GM23338 (cell line): Measurements from ENCODE around the gene GNAT2. TPM values are rescaled to one million over a fixed set of nuclear protein-coding genes. Genes with fewer than 3 reads are reported as not detected.
A peak's percentile ranks its signal among the peaks of the same experiment; 100 is the strongest.

Source experiments
- ATAC-seq: fragments of 200-7000 bp; cut with Tn5 transposase; 3 replicates; pipeline ENCODE4 v1.9.1; 2020
- DNase-seq: peaks from one replicate; pipeline ENCODE4 v3.0.0-alpha.2; 2015; ENCODE audit warnings: low spot score
- H2AFZ ChIP-seq: fragments of 200-600 bp; sonication (generic); 2 replicates; pipeline ENCODE4 v1.8.0; 2016; ENCODE audit warnings: antibody characterized with exemption, mild to moderate bottlenecking, moderate library complexity
- H3F3A ChIP-seq: fragments of 200-600 bp; sonication (generic); replicated peaks from 2 replicates; pipeline ENCODE4 v1.8.0; 2017; ENCODE audit warnings: antibody characterized with exemption, mixed run types, low read depth
- H3K27ac ChIP-seq: fragments of 200-600 bp; sonication (generic); 2 replicates; pipeline ENCODE4 v1.6.1; 2016; ENCODE audit warnings: low read depth
- H3K27me3 ChIP-seq: fragments of 200-600 bp; sonication (generic); 2 replicates; pipeline ENCODE4 v1.8.0; 2016; ENCODE audit warnings: mild to moderate bottlenecking, mixed run types, moderate library complexity; ENCODE audit not compliant: insufficient read depth
- H3K36me3 ChIP-seq: fragments of 200-600 bp; sonication (generic); 2 replicates; pipeline ENCODE4 v1.8.0; 2016; ENCODE audit warnings: mild to moderate bottlenecking; ENCODE audit not compliant: insufficient read depth
- H3K4me1 ChIP-seq: fragments of 200-600 bp; sonication (generic); 2 replicates; pipeline ENCODE4 v1.8.0; 2016; ENCODE audit warnings: mild to moderate bottlenecking, moderate library complexity; ENCODE audit not compliant: insufficient read depth
- H3K4me2 ChIP-seq: fragments of 200-600 bp; sonication (generic); 2 replicates; pipeline ENCODE4 v1.7.1; 2017; ENCODE audit warnings: mixed run types
- H3K4me3 ChIP-seq: fragments of 200-600 bp; sonication (generic); 2 replicates; pipeline ENCODE4 v1.6.1; 2016; ENCODE audit warnings: mixed run types
- H3K79me2 ChIP-seq: fragments of 200-600 bp; sonication (generic); replicated peaks from 2 replicates; pipeline ENCODE4 v1.8.0; 2017; ENCODE audit warnings: mild to moderate bottlenecking; ENCODE audit not compliant: insufficient read depth
- H3K9me2 ChIP-seq: fragments of 200-600 bp; sonication (generic); 2 replicates; pipeline ENCODE4 v1.8.0; 2017; ENCODE audit not compliant: insufficient read depth
- H4K20me1 ChIP-seq: fragments of 200-600 bp; sonication (generic); replicated peaks from 2 replicates; pipeline ENCODE4 v1.8.0; 2017; ENCODE audit warnings: mild to moderate bottlenecking; ENCODE audit not compliant: insufficient read depth
- H3K27ac Mint-ChIP-seq: 2 replicates; pipeline ENCODE4 v1.8.0; 2020; ENCODE audit warnings: inconsistent platforms, mild to moderate bottlenecking, moderate library complexity, mixed read lengths
- H3K27me3 Mint-ChIP-seq: 3 replicates; pipeline ENCODE4 v1.8.0; 2022; ENCODE audit warnings: low read depth, mild to moderate bottlenecking, moderate library complexity, mixed read lengths, inconsistent platforms; ENCODE audit not compliant: insufficient read depth, poor library complexity
- H3K36me3 Mint-ChIP-seq: 3 replicates; pipeline ENCODE4 v1.8.0; 2021; ENCODE audit warnings: low read depth, mild to moderate bottlenecking, inconsistent platforms, moderate library complexity, mixed read lengths
- H3K4me1 Mint-ChIP-seq: 3 replicates; pipeline ENCODE4 v1.8.0; 2020; ENCODE audit warnings: mild to moderate bottlenecking, inconsistent platforms, mixed read lengths
- H3K4me3 Mint-ChIP-seq: 3 replicates; pipeline ENCODE4 v1.8.0; 2021; ENCODE audit warnings: moderate library complexity, mild to moderate bottlenecking, inconsistent platforms, mixed read lengths
- H3K9me3 Mint-ChIP-seq: 3 replicates; pipeline ENCODE4 v1.8.0; 2020; ENCODE audit warnings: moderate library complexity, mild to moderate bottlenecking, inconsistent platforms, mixed read lengths
- CREB1 ChIP-seq: fragments of 250-450 bp; sonication (Bioruptor Pico); IDR thresholded peaks from 2 replicates; pipeline ENCODE4 v1.5.0; 2020; ENCODE audit warnings: low read depth, mild to moderate bottlenecking, moderate library complexity
- EZH2 ChIP-seq: fragments of 200-600 bp; sonication (generic); IDR thresholded peaks from one replicate; pipeline ENCODE4 v1.8.0; 2017; ENCODE audit warnings: antibody characterized with exemption, mild to moderate bottlenecking, low read depth; ENCODE audit not compliant: unreplicated experiment
- EZH2phosphoT487 ChIP-seq: fragments of 200-600 bp; sonication (generic); IDR thresholded peaks from one replicate; pipeline ENCODE4 v1.8.1; 2018; ENCODE audit warnings: antibody characterized with exemption; ENCODE audit not compliant: unreplicated experiment
- JUNB ChIP-seq: IDR thresholded peaks from one replicate; pipeline ENCODE4 v1.6.1; 2016; ENCODE audit warnings: antibody characterized with exemption; ENCODE audit not compliant: unreplicated experiment
- NANOG ChIP-seq: IDR thresholded peaks from 2 replicates; pipeline ENCODE4 v1.6.1; 2016; ENCODE audit warnings: antibody characterized with exemption, borderline replicate concordance
- STAT1 ChIP-seq: IDR thresholded peaks from one replicate; pipeline ENCODE4 v1.6.1; 2016; ENCODE audit warnings: antibody characterized with exemption; ENCODE audit not compliant: unreplicated experiment
- ZNF114 ChIP-seq: fragments of 250-450 bp; sonication (Bioruptor Pico); IDR thresholded peaks from 2 replicates; pipeline ENCODE4 v1.5.0; 2020; ENCODE audit warnings: mild to moderate bottlenecking, moderate library complexity
- ZNF331 ChIP-seq: fragments of 250-450 bp; sonication (Bioruptor Pico); IDR thresholded peaks from 2 replicates; pipeline ENCODE4 v1.5.0; 2020; ENCODE audit warnings: low read depth, mild to moderate bottlenecking, moderate library complexity
- polyA plus RNA-seq: library from polyadenylated mRNA; unstranded; fragments of >200 nt; fragmentation: Nextera tagmentation; extraction: Ambion mirVana; gene quantifications from 2 replicates; pipeline ENCODE4 v1.2.1, GENCODE V29; 2016
- total RNA-seq: library from RNA; depleted of rRNA; stranded (reverse); fragments of >200 nt; shearing (Covaris generic); gene quantifications from 2 replicates; pipeline ENCODE4 v1.2.3, GENCODE V29; 2014
- TF ChIP-seq, protein P1 (sequence below): IDR thresholded peaks from 2 replicates; pipeline ENCODE4 v1.6.1; 2016; ENCODE audit warnings: antibody characterized with exemption
- TF ChIP-seq, protein P2 (sequence below): IDR thresholded peaks from one replicate; pipeline ENCODE4 v1.6.1; 2018; ENCODE audit warnings: antibody characterized with exemption; ENCODE audit not compliant: unreplicated experiment
- TF ChIP-seq, protein P3 (sequence below), 2 experiments: fragments of 200-600 bp in 1 of 2; sonication (generic) in 1 of 2; conservative IDR thresholded peaks; 2 replicates each; pipeline versions ENCODE4 v1.5.1 to v1.6.1; 2016 to 2017; ENCODE audit warnings: antibody characterized with exemption in 2 of 2, low read depth in 2 of 2, mild to moderate bottlenecking in 2 of 2, moderate library complexity in 1 of 2
- TF ChIP-seq, protein P4 (sequence below): fragments of 250-450 bp; sonication (Bioruptor Pico); IDR thresholded peaks from 2 replicates; pipeline ENCODE4 v1.5.0; 2020; ENCODE audit warnings: mild to moderate bottlenecking, moderate library complexity

GNAT2 gene
- total and polyA plus RNA-seq, 2 experiments from 2014 or later = 0.21 TPM; not detected in 1

DNA sequence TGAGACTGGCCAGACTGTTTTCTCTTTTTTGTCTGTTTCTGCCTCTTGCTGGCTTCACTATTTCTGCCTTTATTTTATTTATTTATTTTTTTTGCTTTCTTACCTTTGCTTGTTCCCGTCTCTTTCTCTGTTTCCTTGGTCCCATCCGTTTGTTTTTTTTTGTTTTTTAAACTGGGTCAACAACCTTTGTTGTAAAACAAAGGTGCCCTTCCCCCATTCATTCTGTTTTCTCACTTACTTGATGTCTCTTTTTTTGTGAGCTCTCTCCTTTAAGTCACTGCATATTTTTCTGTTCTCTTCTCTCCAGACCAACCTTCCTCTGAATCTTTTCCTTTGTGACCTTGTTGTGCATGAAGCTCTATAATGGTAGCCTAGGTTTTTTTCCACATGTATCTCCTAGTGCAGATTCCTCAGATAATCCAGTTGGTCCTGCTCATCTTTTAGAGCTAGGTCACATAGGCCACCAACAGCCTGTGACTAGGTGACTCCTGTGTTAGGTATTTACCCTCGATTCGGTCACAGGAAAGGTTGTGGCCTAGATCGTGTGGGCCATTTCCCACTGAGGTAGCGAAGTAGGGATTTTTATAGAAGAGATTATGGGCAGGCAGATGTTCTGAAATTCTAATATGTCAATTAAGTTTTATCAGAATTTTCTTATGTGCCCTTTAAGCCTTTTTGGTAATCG, 55.1 kb downstream of the GNAT2 start:
- DNase-seq (peak; percentile 86), ATAC-seq (peak; percentile 60)
- Mint-ChIP-seq H3K9me3 (no peaks in the 10 kb centered on the region), H3K27me3 (no peaks in the 10 kb centered on the region), H3K27ac (peak overlapping the region; percentile 83), H3K4me3 (peak overlapping the region; percentile 48), H3K4me1 (peaks cover 44% of the 10 kb centered on the region), H3K36me3 (no peaks in the 10 kb centered on the region)
- TF ChIP-seq, protein P1, sequence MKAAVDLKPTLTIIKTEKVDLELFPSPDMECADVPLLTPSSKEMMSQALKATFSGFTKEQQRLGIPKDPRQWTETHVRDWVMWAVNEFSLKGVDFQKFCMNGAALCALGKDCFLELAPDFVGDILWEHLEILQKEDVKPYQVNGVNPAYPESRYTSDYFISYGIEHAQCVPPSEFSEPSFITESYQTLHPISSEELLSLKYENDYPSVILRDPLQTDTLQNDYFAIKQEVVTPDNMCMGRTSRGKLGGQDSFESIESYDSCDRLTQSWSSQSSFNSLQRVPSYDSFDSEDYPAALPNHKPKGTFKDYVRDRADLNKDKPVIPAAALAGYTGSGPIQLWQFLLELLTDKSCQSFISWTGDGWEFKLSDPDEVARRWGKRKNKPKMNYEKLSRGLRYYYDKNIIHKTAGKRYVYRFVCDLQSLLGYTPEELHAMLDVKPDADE = no peak
- TF ChIP-seq NANOG = no peak
- TF ChIP-seq, protein P2, sequence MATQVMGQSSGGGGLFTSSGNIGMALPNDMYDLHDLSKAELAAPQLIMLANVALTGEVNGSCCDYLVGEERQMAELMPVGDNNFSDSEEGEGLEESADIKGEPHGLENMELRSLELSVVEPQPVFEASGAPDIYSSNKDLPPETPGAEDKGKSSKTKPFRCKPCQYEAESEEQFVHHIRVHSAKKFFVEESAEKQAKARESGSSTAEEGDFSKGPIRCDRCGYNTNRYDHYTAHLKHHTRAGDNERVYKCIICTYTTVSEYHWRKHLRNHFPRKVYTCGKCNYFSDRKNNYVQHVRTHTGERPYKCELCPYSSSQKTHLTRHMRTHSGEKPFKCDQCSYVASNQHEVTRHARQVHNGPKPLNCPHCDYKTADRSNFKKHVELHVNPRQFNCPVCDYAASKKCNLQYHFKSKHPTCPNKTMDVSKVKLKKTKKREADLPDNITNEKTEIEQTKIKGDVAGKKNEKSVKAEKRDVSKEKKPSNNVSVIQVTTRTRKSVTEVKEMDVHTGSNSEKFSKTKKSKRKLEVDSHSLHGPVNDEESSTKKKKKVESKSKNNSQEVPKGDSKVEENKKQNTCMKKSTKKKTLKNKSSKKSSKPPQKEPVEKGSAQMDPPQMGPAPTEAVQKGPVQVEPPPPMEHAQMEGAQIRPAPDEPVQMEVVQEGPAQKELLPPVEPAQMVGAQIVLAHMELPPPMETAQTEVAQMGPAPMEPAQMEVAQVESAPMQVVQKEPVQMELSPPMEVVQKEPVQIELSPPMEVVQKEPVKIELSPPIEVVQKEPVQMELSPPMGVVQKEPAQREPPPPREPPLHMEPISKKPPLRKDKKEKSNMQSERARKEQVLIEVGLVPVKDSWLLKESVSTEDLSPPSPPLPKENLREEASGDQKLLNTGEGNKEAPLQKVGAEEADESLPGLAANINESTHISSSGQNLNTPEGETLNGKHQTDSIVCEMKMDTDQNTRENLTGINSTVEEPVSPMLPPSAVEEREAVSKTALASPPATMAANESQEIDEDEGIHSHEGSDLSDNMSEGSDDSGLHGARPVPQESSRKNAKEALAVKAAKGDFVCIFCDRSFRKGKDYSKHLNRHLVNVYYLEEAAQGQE = no peak
- TF ChIP-seq, protein P3, sequence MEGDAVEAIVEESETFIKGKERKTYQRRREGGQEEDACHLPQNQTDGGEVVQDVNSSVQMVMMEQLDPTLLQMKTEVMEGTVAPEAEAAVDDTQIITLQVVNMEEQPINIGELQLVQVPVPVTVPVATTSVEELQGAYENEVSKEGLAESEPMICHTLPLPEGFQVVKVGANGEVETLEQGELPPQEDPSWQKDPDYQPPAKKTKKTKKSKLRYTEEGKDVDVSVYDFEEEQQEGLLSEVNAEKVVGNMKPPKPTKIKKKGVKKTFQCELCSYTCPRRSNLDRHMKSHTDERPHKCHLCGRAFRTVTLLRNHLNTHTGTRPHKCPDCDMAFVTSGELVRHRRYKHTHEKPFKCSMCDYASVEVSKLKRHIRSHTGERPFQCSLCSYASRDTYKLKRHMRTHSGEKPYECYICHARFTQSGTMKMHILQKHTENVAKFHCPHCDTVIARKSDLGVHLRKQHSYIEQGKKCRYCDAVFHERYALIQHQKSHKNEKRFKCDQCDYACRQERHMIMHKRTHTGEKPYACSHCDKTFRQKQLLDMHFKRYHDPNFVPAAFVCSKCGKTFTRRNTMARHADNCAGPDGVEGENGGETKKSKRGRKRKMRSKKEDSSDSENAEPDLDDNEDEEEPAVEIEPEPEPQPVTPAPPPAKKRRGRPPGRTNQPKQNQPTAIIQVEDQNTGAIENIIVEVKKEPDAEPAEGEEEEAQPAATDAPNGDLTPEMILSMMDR (conservative IDR thresholded peaks at IDR 0.05; ENCODE audit: low read depth in 2 of 2) = no peak
- TF ChIP-seq JUNB = no peak
- no peak for TF ChIP-seq ZNF331 (CRISPR knock-in tag)
- no peak for TF ChIP-seq CREB1 (CRISPR knock-in tag)
- no peak for TF ChIP-seq ZNF114 (CRISPR knock-in tag)
- no peak for TF ChIP-seq EZH2
- TF ChIP-seq, protein P4, sequence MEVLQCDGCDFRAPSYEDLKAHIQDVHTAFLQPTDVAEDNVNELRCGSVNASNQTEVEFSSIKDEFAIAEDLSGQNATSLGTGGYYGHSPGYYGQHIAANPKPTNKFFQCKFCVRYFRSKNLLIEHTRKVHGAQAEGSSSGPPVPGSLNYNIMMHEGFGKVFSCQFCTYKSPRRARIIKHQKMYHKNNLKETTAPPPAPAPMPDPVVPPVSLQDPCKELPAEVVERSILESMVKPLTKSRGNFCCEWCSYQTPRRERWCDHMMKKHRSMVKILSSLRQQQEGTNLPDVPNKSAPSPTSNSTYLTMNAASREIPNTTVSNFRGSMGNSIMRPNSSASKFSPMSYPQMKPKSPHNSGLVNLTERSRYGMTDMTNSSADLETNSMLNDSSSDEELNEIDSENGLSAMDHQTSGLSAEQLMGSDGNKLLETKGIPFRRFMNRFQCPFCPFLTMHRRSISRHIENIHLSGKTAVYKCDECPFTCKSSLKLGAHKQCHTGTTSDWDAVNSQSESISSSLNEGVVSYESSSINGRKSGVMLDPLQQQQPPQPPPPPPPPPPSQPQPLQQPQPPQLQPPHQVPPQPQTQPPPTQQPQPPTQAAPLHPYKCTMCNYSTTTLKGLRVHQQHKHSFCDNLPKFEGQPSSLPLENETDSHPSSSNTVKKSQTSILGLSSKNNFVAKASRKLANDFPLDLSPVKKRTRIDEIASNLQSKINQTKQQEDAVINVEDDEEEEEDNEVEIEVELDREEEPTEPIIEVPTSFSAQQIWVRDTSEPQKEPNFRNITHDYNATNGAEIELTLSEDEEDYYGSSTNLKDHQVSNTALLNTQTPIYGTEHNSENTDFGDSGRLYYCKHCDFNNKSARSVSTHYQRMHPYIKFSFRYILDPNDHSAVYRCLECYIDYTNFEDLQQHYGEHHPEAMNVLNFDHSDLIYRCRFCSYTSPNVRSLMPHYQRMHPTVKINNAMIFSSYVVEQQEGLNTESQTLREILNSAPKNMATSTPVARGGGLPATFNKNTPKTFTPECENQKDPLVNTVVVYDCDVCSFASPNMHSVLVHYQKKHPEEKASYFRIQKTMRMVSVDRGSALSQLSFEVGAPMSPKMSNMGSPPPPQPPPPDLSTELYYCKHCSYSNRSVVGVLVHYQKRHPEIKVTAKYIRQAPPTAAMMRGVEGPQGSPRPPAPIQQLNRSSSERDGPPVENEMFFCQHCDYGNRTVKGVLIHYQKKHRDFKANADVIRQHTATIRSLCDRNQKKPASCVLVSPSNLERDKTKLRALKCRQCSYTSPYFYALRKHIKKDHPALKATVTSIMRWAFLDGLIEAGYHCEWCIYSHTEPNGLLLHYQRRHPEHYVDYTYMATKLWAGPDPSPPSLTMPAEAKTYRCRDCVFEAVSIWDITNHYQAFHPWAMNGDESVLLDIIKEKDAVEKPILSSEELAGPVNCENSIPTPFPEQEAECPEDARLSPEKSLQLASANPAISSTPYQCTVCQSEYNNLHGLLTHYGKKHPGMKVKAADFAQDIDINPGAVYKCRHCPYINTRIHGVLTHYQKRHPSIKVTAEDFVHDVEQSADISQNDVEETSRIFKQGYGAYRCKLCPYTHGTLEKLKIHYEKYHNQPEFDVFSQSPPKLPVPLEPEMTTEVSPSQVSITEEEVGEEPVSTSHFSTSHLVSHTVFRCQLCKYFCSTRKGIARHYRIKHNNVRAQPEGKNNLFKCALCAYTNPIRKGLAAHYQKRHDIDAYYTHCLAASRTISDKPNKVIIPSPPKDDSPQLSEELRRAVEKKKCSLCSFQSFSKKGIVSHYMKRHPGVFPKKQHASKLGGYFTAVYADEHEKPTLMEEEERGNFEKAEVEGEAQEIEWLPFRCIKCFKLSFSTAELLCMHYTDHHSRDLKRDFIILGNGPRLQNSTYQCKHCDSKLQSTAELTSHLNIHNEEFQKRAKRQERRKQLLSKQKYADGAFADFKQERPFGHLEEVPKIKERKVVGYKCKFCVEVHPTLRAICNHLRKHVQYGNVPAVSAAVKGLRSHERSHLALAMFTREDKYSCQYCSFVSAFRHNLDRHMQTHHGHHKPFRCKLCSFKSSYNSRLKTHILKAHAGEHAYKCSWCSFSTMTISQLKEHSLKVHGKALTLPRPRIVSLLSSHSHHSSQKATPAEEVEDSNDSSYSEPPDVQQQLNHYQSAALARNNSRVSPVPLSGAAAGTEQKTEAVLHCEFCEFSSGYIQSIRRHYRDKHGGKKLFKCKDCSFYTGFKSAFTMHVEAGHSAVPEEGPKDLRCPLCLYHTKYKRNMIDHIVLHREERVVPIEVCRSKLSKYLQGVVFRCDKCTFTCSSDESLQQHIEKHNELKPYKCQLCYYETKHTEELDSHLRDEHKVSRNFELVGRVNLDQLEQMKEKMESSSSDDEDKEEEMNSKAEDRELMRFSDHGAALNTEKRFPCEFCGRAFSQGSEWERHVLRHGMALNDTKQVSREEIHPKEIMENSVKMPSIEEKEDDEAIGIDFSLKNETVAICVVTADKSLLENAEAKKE (CRISPR knock-in tag) = no peak
- TF ChIP-seq STAT1 = no peak
- no peak for TF ChIP-seq EZH2phosphoT487
- no peaks in the 10 kb centered on the region for H3K36me3 ChIP-seq
- no peaks in the 10 kb centered on the region for H3K9me2 ChIP-seq
- H3K4me3 ChIP-seq = peak overlapping the region; percentile 37
- H3K4me1 ChIP-seq = peaks cover 40% of the 10 kb centered on the region
- H3K27ac ChIP-seq = peak overlapping the region; percentile 94
- H3K4me2 ChIP-seq = peak overlapping the region; percentile 64
- no peak overlapping the region for H2AFZ ChIP-seq
- no peaks in the 10 kb centered on the region; the same call in 1 of the 2 replicates for H4K20me1 ChIP-seq
- peaks cover 95% of the 10 kb centered on the region for H3K79me2 ChIP-seq
- no peaks in the 10 kb centered on the region for H3K27me3 ChIP-seq
- H3F3A ChIP-seq = no peaks in the 10 kb centered on the region; the same call in 1 of the 2 replicates
